IPS-18c (cell line): ENCODE results near the gene TSACC.
"Not testable (repeated sequence)": the region's sequence is repeated elsewhere in the genome, so short reads cannot be mapped to it uniquely, and the experiment has no call there.

Source experiments
- H3K4me3 ChIP-seq: 2 replicates; pipeline ENCODE4 v1.7.0; 2013; ENCODE audit warnings: low read depth, mild to moderate bottlenecking, low read length, moderate library complexity; ENCODE audit not compliant: insufficient read depth
- H3K9me3 ChIP-seq: one replicate; pipeline ENCODE4 v1.6.1; 2013; ENCODE audit warnings: mild to moderate bottlenecking, low read length, moderate library complexity; ENCODE audit not compliant: control insufficient read depth, insufficient read depth

TSACC gene

DNA sequence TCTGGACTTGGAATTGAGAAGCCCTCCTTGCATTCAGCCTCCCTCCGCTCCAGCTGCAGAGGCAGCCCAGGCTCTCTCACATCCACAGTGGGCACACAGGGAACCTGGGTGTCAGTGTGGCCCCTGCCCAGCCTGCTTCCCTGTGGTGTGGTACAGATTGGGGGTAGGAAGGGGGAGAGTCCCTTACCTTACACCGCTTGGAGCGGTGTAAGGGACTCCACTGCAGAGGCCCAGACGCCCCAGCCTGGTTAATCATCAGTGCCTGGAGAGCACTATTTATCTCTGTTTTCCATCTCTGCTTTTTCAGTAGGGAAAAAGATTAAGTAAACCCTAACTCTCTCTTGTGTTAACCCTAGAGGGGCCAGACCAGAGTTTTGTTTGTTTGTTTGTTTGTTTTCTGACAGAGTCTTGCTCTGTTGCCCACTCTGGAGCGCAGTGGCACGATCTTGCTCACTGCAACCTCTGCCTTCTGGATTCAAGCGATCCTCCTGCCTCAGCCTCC is 29.9 kb downstream of the TSACC start:
- Histone ChIP-seq H3K4me3 (no peak overlapping the region), H3K9me3 (no peaks in the 10 kb centered on the region)

- Histone ChIP-seq H3K4me3 (peak within 1 kb of the TSS; percentile 66), H3K9me3 (no peaks in the 10 kb centered on the region)
Measured at GRCh38 chr1:156368889-156369684, 30.8 kb downstream of the TSACC start, which contains the start of gene RHBG. Gene RHBG, plus strand, starts transcription at chr1:156369211. Its CDS starts 39 bp downstream, at chr1:156369250.

- not testable (repeated sequence) for H3K9me3 ChIP-seq
- peak overlapping the region; percentile 66 for H3K4me3 ChIP-seq
Measured at GRCh38 chr1:156369685-156370286, 31.5 kb downstream of the TSACC start.

GRCh38 chr1:156371553-156372264 is 33.4 kb downstream of the TSACC start:
- Histone ChIP-seq H3K4me3 (no peak overlapping the region), H3K9me3 (no peaks in the 10 kb centered on the region)

- H3K4me3 ChIP-seq: no peak overlapping the region
Measured at GRCh38 chr1:156372265-156372586, 33.9 kb downstream of the TSACC start.

GRCh38 chr1:156372876-156373275 is 34.5 kb downstream of the TSACC start:
- Histone ChIP-seq H3K4me3 (no peak overlapping the region), H3K9me3 (no peaks in the 10 kb centered on the region)

More at GRCh38 chr1:156372265-156372586, 33.9 kb downstream of the TSACC start:
- H3K9me3 ChIP-seq: no peaks in the 10 kb centered on the region

GRCh38 chr1:156373546-156373945 is 35.2 kb downstream of the TSACC start:
- no peaks in the 10 kb centered on the region for H3K9me3 ChIP-seq
- H3K4me3 ChIP-seq: no peak overlapping the region

GRCh38 chr1:156376146-156376545 is 37.8 kb downstream of the TSACC start:
- Histone ChIP-seq H3K9me3 (no peaks in the 10 kb centered on the region), H3K4me3 (no peak overlapping the region)

DNA sequence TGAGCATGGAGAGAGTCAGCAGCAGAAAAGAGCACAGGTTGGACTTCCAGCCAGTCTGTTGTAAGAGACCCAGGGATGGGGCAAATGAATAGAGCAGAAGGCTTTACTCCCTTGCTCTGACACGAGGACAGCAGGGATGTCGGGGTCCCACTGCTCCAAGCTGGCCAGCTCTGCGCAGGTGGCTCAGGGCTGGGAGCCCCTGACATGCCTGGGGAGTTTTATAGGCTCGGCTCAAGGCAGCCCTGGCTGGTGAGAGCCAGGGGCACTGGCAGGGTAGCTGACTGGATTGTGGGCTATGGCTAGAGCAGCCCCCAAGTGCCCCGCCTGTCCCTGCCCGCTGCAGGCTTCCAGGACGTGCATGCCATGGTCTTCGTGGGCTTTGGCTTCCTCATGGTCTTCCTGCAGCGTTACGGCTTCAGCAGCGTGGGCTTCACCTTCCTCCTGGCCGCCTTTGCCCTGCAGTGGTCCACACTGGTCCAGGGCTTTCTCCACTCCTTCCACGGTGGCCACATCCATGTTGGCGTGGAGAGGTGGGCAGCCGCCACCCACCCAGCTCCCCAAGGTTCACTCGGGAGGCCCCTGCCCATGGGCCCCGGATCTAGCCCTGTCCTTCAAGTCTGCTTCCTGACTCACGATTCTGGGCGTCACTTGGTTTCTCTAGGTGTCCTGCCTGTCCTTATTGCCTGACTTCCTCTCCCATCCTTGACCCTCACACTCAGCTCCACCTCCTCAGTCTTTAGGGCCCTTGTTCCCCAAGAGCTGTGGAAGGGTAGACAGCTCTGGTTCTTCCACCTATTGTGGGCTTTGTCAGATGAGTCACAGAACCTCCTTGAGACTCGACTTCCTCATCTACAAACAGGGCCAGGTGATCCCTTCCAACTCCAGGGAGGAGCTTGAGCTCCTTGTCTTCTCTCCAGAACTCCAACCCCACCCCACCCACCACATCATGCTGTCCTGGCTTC is 38.9 kb downstream of the TSACC start:
- H3K9me3 ChIP-seq: no peaks in the 10 kb centered on the region
- H3K4me3 ChIP-seq: no peak overlapping the region

DNA sequence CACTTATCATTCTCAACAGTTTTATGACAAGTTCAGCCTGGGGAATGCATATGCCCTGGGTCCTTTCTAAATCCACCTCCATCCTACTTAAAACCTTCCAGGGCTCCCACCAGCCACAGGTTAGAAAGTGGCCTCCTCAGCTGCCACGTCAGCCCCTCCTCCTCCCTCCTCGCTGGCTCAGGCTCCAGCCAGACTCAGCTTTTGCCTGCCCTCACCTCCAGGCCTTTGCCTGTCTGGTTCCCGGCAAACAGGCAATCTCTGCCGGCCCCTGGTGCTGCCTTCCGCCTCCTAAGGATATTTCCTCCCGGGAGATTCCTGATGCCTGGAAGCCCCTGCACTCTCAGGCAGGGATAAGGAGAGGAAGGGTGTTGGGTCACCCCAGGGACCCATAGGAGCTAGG is 40.2 kb downstream of the TSACC start:
- H3K4me3 ChIP-seq: no peak overlapping the region
- no peaks in the 10 kb centered on the region for H3K9me3 ChIP-seq

DNA sequence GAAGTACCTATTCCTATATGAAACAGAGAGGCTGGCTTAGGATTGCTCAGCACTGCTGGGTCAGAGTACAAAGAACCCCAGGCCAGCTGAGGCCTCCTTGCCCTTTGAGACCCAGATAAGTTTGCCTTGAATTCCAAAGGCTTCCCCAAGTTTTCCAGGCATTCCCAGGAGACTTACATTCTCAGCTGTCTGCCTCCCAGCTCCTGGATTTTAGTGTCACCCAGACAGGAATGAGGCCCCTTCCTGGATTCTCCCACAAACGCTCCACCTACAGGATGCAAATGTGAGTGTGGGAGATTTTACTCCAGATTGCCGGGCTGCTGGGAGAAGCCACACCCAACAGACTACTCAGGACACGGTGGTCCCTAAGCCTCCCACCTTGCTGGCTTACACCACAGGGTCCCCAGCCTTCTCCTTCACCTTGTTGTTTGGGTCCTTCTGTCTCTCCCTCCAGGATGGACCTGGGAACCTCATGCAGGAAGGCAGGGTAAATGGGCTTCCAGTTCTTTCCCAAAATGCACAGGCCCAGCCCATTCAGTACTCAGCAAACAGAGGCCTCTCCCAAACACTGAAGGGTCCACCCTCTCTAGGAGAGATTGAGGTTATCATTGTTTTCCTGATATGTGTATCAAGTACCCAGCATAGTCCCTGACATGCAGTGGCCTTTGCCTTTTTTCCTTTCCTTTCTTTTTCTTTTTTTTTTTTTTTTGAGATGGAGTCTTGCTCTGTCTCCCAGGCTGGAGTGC is 41.3 kb downstream of the TSACC start:
- Histone ChIP-seq H3K4me3 (no peak overlapping the region), H3K9me3 (no peaks in the 10 kb centered on the region)

DNA sequence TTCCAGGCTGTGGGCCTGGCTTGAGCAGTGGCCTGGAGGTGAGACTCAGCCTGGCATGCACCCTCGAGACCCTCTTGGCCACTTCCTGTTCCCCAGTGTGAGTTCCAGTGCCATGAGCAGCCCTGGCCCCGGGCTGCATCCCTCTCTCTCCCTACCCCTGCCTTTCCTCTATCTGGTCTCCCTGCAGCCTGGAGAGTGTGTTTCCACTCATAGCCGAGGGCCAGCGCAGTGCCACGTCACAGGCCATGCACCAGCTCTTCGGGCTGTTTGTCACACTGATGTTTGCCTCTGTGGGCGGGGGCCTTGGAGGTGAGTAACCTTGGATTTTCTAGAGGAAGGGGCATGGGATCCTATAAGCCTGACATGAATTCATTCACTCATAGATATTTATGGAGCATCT is 44.2 kb downstream of the TSACC start:
- Histone ChIP-seq H3K4me3 (no peak overlapping the region), H3K9me3 (no peaks in the 10 kb centered on the region)

DNA sequence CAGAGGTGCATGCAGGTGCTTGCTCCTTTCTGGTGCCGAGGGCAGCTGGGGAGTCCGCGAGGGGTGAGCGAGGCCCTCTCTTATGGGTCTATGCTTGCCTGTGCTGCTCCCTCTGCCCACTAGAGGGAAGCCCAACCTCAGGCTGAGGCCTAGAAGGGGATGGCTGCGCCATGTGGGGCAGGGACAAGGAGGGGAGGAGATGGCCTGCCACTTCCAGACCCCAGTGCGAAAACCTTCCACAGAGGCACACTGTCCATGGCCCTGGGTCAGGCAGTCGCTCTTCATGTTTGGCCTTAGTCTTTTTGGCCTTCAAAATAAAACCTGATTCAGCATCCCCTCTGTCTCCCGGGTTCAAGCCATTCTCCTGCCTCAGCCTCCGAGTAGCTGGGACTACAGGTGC is 44.7 kb downstream of the TSACC start:
- Histone ChIP-seq H3K9me3 (no peaks in the 10 kb centered on the region), H3K4me3 (no peak overlapping the region)

DNA sequence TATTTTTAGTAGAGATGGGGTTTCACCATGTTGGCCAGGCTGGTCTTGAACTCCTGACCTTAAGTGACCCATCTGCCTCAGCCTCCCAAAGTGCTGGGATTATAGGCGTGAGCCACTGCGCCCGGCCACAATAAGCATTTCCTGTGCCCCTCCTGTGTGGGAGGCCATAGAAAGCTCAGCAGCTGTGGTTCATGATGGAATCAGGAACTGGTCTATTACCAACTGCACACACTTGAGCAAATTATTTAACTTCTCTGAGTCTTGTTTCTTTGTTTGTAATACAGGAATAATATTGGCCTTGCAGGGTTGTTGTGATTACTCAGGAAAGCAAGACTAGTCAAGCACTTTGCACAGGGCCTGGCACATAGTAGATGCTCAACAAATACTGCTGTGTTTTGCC is 45.7 kb downstream of the TSACC start:
- no peak overlapping the region for H3K4me3 ChIP-seq

DNA sequence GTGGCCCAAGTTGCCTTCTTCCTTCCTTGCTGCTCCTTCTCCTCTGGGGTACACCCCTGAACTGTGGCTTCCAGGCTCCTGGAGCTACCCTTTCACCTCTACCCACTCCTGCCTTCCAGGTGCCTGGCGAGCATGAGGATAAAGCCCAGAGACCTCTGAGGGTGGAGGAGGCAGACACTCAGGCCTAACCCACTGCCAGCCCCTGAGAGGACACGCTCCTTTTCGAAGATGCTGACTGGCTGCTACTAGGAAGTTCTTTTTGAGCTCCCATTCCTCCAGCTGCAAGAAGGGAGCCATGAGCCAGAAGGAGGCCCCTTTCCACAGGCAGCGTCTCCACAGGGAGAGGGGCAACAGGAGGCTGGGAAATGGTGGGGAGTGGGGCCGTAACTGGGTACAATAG is 46.3 kb downstream of the TSACC start:
- H3K4me3 ChIP-seq: no peak overlapping the region
- peaks cover under 1% of the 10 kb centered on the region for H3K9me3 ChIP-seq

More for the DNA sequence above, 45.7 kb downstream of the TSACC start:
- no peaks in the 10 kb centered on the region for H3K9me3 ChIP-seq

GRCh38 chr1:156385534-156386031 is 47.3 kb downstream of the TSACC start:
- Histone ChIP-seq H3K4me3 (no peak overlapping the region), H3K9me3 (peaks cover 2% of the 10 kb centered on the region)
